GM13977 (cell line): ENCODE results near the gene ZNF605.

ENCODE experiments used
- DNase-seq: peaks from one replicate; pipeline ENCODE4 v3.0.0; 2012; ENCODE audit warnings: low spot score
- CTCF ChIP-seq: IDR thresholded peaks from 2 replicates; pipeline ENCODE4 v1.5.1; 2012; ENCODE audit warnings: mild to moderate bottlenecking, control low read depth; ENCODE audit not compliant: insufficient read depth; ENCODE audit errors: extremely low read depth, missing control alignments
- in situ Hi-C: fragments of 300-500 bp; cut with MboI; formaldehyde crosslinking; loops from one replicate; pipeline ENCODE4 v1.12.0; 2022; ENCODE audit warnings: low sequenced_read_pairs, low pct_unique_long_range_greater_than_20kb, mixed read lengths, inconsistent platforms; ENCODE audit not compliant: unreplicated experiment

Gene ZNF605

GRCh38 chr12:132953771-132954170 lies 2.3 kb downstream of the ZNF605 start:
- in situ Hi-C loops: no loop called here
- no peak for TF ChIP-seq CTCF
- no peak for DNase-seq

GRCh38 chr12:132953163-132953425 lies 3.0 kb downstream of the ZNF605 start:
- in situ Hi-C loops: no loop called here
- no peak for TF ChIP-seq CTCF
- DNase-seq: no peak

GRCh38 chr12:132952371-132953162 lies 3.5 kb downstream of the ZNF605 start:
- in situ Hi-C loops: no loop called here
- no peak for DNase-seq
- TF ChIP-seq CTCF: no peak

GRCh38 chr12:132951649-132952048 lies 4.5 kb downstream of the ZNF605 start:
- TF ChIP-seq CTCF: no peak
- in situ Hi-C loops: no loop called here
- DNase-seq: no peak

- in situ Hi-C loops: no loop called here
- no peak for DNase-seq
- no peak for TF ChIP-seq CTCF
Observed at GRCh38 chr12:132950844-132951535, 5.1 kb downstream of the ZNF605 start.

GRCh38 chr12:132949936-132950837 lies 5.9 kb downstream of the ZNF605 start:
- TF ChIP-seq CTCF: no peak
- no peak for DNase-seq
- in situ Hi-C loops: no loop called here
